HEK293T (cell line): ENCODE measurements around the gene MYLK.

ENCODE experiments used
- CTCF ChIA-PET: fragments of 350-600 bp; formaldehyde crosslinking; extraction: SDS; loops from one replicate; lab custom pipeline; 2021; ENCODE audit warnings: antibody characterized with exemption, inconsistent platforms; lab: Yijun Ruan, JAX
- POLR2A ChIA-PET: fragments of 350-600 bp; formaldehyde crosslinking; extraction: SDS; loops from one replicate; lab custom pipeline; 2020; ENCODE audit warnings: antibody characterized with exemption, inconsistent platforms; lab: Yijun Ruan, JAX
- DNase-seq: peaks from one replicate; pipeline ENCODE4 v3.0.0; 2012; ENCODE audit warnings: mixed read lengths; ENCODE audit errors: extremely low spot score
- ARNT ChIP-seq: fragments of 450-650 bp; IDR thresholded peaks from 2 replicates; pipeline ENCODE4 v1.6.1; 2017; ENCODE audit warnings: mild to moderate bottlenecking
- BHLHE40 ChIP-seq: fragments of 450-650 bp; IDR thresholded peaks from 2 replicates; pipeline ENCODE4 v1.6.1; 2016; ENCODE audit warnings: mild to moderate bottlenecking, moderate library complexity, borderline replicate concordance
- CTBP1 ChIP-seq: fragments of 450-650 bp; IDR thresholded peaks from 2 replicates; pipeline ENCODE4 v1.6.1; 2016; ENCODE audit warnings: borderline replicate concordance
- ELF4 ChIP-seq: fragments of 450-650 bp; IDR thresholded peaks from 2 replicates; pipeline ENCODE4 v1.6.1; 2017; ENCODE audit warnings: antibody characterized with exemption
- FOXA1 ChIP-seq: fragments of 450-650 bp; IDR thresholded peaks from 2 replicates; pipeline ENCODE4 v1.6.1; 2016; ENCODE audit warnings: mild to moderate bottlenecking
- FOXK2 ChIP-seq: fragments of 450-650 bp; IDR thresholded peaks from 2 replicates; pipeline ENCODE4 v1.6.1; 2016; ENCODE audit warnings: mild to moderate bottlenecking
- FOXM1 ChIP-seq: fragments of 450-650 bp; IDR thresholded peaks from 2 replicates; pipeline ENCODE4 v1.6.1; 2017; ENCODE audit warnings: mild to moderate bottlenecking, borderline replicate concordance
- HDGF ChIP-seq: fragments of 450-650 bp; IDR thresholded peaks from 2 replicates; pipeline ENCODE4 v1.6.1; 2017; ENCODE audit warnings: antibody characterized with exemption, borderline replicate concordance
- L3MBTL2 ChIP-seq: fragments of 450-650 bp; conservative IDR thresholded peaks from 2 replicates; pipeline ENCODE4 v1.6.1; 2016; ENCODE audit warnings: mild to moderate bottlenecking
- LEF1 ChIP-seq: fragments of 450-650 bp; IDR thresholded peaks from 2 replicates; pipeline ENCODE4 v1.6.1; 2017; ENCODE audit warnings: mild to moderate bottlenecking, borderline replicate concordance
- NFRKB ChIP-seq: fragments of 450-650 bp; IDR thresholded peaks from 2 replicates; pipeline ENCODE4 v1.6.1; 2016; ENCODE audit warnings: mild to moderate bottlenecking, moderate library complexity
- SP1 ChIP-seq: fragments of 450-650 bp; IDR thresholded peaks from 2 replicates; pipeline ENCODE4 v1.6.1; 2017
- SUZ12 ChIP-seq: fragments of 450-650 bp; IDR thresholded peaks from 2 replicates; pipeline ENCODE4 v1.6.1; 2016; ENCODE audit warnings: mild to moderate bottlenecking
- TARDBP ChIP-seq: fragments of 450-650 bp; IDR thresholded peaks from 2 replicates; pipeline ENCODE4 v1.6.1; 2016
- ZNF384 ChIP-seq: fragments of 450-650 bp; IDR thresholded peaks from 2 replicates; pipeline ENCODE4 v1.6.1; 2016
- TF ChIP-seq, protein P1 (sequence below): fragments of 450-650 bp; IDR thresholded peaks from 2 replicates; pipeline ENCODE4 v1.6.1; 2016

Gene MYLK

DNA sequence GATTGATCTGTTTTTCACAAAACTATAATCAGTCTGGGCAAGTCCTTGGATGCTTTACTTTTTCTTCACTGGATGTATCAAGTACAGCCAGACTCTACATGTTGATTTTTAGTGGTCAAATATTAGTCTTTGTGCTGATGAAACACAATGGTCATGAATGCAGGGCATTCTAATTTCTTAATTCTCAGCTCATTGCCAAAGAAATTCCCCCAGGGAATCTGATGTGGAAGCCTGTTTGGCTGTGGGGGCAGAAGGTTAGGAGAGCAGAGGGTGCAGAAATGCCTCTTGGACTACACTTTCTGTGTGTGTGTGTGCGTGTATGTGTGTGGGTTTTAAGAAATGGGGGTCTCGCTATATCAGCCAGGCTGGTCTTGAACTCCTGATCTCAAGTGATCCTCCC, 250.6 kb downstream of the MYLK start:
- ChIA-PET POLR2A (no interaction called here), CTCF (interaction anchor here (0.6 to 1.2 kb wide), 2 partner anchors 9 to 19 kb away, joined by 3 read pairs; no protein-coding TSS in a partner anchor)
- no peak for DNase-seq
- TF ChIP-seq HDGF, result no peak
- TF ChIP-seq BHLHE40, result no peak
- TF ChIP-seq ARNT, result no peak
- TF ChIP-seq, protein P1, sequence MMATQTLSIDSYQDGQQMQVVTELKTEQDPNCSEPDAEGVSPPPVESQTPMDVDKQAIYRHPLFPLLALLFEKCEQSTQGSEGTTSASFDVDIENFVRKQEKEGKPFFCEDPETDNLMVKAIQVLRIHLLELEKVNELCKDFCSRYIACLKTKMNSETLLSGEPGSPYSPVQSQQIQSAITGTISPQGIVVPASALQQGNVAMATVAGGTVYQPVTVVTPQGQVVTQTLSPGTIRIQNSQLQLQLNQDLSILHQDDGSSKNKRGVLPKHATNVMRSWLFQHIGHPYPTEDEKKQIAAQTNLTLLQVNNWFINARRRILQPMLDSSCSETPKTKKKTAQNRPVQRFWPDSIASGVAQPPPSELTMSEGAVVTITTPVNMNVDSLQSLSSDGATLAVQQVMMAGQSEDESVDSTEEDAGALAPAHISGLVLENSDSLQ, result no peak
- no peak for TF ChIP-seq NFRKB
- TF ChIP-seq L3MBTL2, result no peak
- TF ChIP-seq ELF4, result no peak
- no peak for TF ChIP-seq FOXK2
- TF ChIP-seq SP1, result no peak
- TF ChIP-seq FOXA1, result no peak
- TF ChIP-seq SUZ12, result no peak
- no peak for TF ChIP-seq ZNF384
- no peak for TF ChIP-seq CTBP1
- no peak for TF ChIP-seq LEF1
- TF ChIP-seq TARDBP, result no peak

DNA sequence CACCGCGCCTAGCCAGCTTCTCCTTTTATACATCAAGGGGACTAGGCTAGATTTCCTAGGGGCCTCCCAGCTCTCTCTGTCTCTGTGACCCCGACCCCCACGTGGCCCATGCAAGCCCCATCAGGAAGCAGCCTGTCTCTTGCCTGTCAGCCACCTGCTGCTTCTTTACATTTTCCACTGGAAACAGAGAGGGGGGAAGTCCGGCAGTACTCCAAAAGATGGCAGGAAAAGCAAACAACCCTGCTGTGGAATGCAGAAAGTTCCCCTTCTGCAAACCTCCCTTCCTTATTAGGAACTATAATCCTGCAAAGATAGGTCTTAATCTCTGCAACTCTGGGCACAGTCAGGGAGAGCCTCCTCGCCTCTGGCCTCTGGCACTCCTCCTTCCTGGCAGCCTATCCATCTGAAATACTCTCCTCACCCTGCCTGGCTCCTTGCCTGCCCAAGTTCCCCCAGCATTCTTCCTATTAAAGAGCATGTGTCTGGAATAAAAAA, 251.9 kb downstream of the MYLK start:
- DNase-seq, result no peak
- no peak for TF ChIP-seq ARNT
- TF ChIP-seq LEF1, result no peak
- TF ChIP-seq SP1, result no peak
- no peak for TF ChIP-seq ZNF384
- no peak for TF ChIP-seq FOXM1
- no peak for TF ChIP-seq FOXK2
- CTCF ChIA-PET, result no interaction called here
- POLR2A ChIA-PET, result no interaction called here

DNA sequence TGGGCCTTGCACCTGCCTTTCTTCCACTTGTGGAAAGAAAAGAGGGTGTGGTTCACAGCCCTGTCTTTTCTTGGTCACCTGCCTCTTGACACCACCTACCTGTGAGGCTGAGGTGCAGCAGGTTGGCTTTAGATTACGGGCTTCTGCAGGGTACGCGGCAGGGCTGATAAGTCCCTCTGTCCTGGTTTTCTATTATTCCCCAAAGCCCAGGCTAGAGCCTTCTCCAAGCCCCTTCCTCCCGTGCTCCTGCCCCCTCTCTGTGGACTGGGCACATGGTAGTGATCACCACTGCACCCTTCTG, 254.4 kb downstream of the MYLK start:
- TF ChIP-seq, protein P1, result no peak
- no peak for TF ChIP-seq BHLHE40
- TF ChIP-seq FOXA1, result no peak
- TF ChIP-seq FOXM1, result no peak
- TF ChIP-seq FOXK2, result no peak
- no peak for TF ChIP-seq ZNF384
- TF ChIP-seq CTBP1, result no peak
- TF ChIP-seq SUZ12, result no peak
- no peak for TF ChIP-seq ELF4
- TF ChIP-seq NFRKB, result no peak
- no peak for TF ChIP-seq ARNT
- no peak for TF ChIP-seq TARDBP
- no peak for TF ChIP-seq SP1
- no peak for TF ChIP-seq HDGF
- TF ChIP-seq L3MBTL2, result no peak
- no peak for TF ChIP-seq LEF1
- CTCF ChIA-PET, result no interaction called here
- POLR2A ChIA-PET, result no interaction called here
- no peak for DNase-seq

DNA sequence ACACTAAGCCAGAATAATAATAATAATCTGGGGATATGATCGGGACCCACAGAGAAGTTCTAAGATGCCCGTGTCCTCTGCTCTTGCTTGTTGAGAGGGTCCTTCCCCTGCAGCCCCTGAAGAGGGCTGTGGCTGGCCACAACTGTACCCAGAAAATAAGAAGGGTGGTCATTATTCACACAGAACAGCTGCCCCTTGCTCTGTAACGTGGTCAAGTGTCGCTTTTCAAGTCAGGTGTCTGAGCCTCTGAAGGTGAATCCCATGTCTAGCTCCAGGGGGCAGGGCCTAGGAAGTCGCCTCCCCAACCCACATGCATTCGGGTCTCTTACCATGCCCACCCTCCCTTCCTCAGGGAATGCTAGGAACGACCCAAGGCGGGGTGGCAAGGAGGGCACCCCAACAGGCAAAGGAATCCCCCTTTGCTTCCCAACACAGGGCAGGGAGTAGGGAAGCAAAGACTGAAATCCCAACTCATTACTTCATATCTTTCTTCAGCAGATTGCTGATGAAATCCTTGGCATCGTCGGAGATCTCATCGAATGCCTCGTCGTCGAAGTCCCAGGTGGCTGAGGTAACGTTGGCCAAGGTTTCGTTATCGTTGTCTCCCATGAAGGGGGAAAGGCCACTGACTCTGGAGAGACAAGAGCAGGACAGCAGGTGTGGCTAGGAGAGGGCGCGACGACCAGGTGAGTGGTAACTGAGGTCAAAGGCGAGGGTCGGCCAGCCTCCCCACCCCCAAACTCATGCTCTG, 255.0 kb downstream of the MYLK start:
- TF ChIP-seq FOXM1, result no peak
- TF ChIP-seq LEF1, result no peak
- no peak for TF ChIP-seq SUZ12
- TF ChIP-seq SP1, result no peak
- no peak for TF ChIP-seq ELF4
- no peak for TF ChIP-seq FOXA1
- TF ChIP-seq ZNF384, result no peak
- TF ChIP-seq TARDBP, result no peak
- TF ChIP-seq FOXK2, result no peak
- no peak for TF ChIP-seq L3MBTL2
- TF ChIP-seq NFRKB, result no peak
- no peak for TF ChIP-seq CTBP1
- TF ChIP-seq, protein P1, result no peak
- TF ChIP-seq BHLHE40, result no peak
- TF ChIP-seq ARNT, result no peak
- TF ChIP-seq HDGF, result no peak
- ChIA-PET POLR2A (no interaction called here), CTCF (no interaction called here)
- DNase-seq, result no peak

DNA sequence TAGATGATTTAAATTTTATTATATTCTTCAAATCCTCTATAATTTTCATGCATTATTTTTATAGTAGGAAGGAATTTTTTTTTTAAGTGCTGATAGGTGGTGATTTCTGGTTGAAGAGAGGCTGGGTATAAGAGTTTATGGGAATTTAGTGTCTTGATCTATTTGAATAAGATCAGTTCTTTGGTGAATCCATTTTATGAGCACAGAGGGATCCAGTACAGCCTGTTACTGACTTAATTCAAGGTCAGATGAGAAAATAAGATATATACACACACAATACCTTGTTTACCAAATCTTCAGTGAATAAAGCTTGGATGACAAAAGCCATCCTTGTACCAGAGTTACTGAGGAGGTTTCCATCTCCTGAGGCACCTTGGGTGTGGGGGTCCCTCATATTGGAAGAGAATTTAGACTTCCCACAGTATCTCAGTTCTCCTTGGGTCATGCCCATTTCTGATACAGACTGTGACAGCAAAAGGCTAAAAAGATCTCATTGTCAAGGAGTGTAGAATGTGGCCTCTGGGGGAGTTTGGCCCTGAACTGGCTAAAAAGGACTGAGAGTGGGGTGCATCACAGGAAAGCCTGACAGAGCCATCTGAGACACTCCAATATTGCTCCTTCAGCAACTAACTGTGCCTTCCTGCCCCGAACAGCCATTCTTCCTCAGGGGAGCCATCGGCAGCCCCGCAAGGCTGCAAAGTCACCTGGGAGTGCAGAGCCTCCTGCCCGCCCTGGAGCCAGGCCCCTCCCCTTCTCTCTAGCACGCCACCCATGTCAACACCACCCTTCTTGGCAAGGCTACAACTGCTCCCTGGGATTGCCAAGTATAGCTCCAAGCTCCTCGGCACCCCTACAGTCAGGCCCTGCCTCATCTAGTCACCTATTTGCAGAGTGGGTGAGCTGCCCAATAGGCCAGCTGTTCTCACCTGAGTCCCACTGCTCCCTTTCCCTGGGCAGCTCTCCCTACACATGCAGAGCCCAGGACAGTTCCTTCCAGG, 256.2 kb downstream of the MYLK start:
- ChIA-PET POLR2A (no interaction called here), CTCF (no interaction called here)
- no peak for DNase-seq
- TF ChIP-seq ZNF384 (no peak), SP1 (no peak), ARNT (no peak), HDGF (no peak), BHLHE40 (no peak), CTBP1 (no peak), FOXK2 (no peak), L3MBTL2 (no peak), LEF1 (no peak), FOXM1 (no peak), ELF4 (no peak), SUZ12 (no peak), FOXA1 (no peak), NFRKB (no peak), TARDBP (no peak)
- TF ChIP-seq, protein P1, result no peak
